VCaP (cell line): ENCODE results near the gene GGTLC1.

ENCODE experiments used
- H3K27ac ChIP-seq: fragments of 450-650 bp; 2 replicates; pipeline ENCODE4 v1.5.1; 2017
- TF ChIP-seq, protein P1 (sequence below): fragments of 450-650 bp; conservative IDR thresholded peaks from 2 replicates; pipeline ENCODE4 v1.5.1; 2017; ENCODE audit warnings: mild to moderate bottlenecking, moderate library complexity

Gene GGTLC1

DNA sequence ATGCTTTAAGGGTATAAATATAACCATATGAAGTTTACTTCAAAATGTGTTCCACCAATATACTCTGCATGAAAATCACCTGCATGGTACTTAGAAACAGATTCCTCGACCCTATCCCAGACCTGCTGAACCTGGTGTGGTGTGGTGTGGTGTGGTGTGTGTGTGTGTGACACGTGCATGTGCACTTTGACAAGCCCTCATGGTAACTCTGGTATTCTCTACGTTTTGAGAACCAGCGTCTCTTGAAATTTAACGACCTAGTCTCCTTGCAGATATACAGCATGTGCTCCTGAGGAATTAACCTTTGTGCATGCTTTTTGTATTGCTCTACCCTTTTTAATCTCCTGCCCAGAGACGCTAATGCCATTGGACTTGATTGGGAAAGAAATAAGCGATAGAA is 29.5 kb downstream of the GGTLC1 start:
- TF ChIP-seq, protein P1, sequence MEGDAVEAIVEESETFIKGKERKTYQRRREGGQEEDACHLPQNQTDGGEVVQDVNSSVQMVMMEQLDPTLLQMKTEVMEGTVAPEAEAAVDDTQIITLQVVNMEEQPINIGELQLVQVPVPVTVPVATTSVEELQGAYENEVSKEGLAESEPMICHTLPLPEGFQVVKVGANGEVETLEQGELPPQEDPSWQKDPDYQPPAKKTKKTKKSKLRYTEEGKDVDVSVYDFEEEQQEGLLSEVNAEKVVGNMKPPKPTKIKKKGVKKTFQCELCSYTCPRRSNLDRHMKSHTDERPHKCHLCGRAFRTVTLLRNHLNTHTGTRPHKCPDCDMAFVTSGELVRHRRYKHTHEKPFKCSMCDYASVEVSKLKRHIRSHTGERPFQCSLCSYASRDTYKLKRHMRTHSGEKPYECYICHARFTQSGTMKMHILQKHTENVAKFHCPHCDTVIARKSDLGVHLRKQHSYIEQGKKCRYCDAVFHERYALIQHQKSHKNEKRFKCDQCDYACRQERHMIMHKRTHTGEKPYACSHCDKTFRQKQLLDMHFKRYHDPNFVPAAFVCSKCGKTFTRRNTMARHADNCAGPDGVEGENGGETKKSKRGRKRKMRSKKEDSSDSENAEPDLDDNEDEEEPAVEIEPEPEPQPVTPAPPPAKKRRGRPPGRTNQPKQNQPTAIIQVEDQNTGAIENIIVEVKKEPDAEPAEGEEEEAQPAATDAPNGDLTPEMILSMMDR, result no peak
- no peak overlapping the region for H3K27ac ChIP-seq

DNA sequence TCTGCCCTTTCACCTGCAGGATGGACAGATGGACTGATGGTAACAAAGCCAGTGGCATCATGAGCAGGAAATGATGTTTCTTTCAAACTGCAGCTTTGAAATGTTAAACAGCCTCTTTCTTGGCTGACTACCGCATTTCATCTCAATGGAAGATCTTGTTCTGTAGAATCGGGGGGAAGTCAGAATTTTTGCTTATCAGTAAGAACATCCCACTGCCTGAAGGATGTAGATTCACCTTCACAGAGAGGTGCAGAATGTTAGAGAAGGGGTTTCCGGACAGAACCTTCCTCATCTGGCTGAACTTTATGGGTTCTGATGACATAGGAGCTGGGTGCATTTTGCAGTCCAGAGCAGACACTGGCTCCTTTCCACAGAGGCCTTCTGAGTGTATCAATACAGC is 32.7 kb downstream of the GGTLC1 start:
- no peak overlapping the region for H3K27ac ChIP-seq
- TF ChIP-seq, protein P1, result no peak

DNA sequence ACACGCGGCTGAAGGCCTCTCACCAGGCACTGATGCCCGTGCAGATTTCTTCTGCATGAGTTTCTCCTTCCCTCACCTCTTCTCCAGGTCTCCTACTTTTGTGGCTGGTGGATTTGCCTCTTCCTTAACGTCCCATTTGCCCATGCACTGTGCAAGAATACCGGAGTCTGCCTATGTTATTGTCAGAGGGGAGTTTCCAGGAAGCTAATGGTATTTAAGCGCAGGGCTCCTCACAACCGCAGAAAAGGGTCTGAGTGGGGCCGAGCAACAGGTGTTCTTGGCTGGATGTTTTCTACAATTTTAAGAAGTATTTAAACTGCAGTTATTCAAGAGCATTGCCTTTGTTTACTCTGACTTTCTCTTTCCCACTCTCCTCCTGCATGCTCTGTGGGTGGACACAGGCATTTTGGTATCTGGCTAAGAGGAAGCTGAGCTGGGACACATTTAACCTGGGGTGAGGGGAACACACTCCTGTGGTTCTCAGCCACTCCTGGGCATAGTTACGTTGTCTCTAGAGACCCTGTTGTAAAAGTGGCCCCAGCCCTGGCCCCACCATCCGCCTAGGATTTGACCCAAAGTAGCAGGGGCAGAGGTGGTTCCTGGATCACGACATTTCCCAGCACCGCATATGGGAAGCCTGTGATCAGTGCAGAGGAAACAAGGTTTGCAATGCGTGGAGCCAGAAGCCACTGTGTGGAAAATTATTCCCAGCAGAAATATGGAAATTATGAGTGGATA is 34.4 kb downstream of the GGTLC1 start:
- no peak overlapping the region for H3K27ac ChIP-seq
- TF ChIP-seq, protein P1, result no peak

DNA sequence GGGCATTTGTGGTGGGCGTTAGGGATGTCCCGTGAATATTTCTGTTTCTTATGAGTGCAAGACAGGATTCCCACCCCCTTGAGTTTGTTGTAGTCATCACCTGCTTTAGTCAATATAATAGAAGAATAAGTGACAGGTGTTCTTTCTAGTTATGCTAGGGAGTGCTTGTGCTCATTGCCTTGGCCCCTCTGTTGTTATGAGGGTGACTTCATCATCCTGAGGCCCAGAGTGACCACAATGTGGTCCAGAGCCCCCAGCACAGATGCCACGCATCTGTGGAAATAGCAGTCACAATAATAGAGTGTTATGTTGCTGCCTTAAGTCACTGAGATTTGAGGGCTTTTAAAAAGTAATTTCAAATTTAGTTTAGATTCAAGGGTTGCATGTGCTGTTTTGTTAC is 42.4 kb downstream of the GGTLC1 start:
- TF ChIP-seq, protein P1, result no peak
- H3K27ac ChIP-seq, result no peak overlapping the region

DNA sequence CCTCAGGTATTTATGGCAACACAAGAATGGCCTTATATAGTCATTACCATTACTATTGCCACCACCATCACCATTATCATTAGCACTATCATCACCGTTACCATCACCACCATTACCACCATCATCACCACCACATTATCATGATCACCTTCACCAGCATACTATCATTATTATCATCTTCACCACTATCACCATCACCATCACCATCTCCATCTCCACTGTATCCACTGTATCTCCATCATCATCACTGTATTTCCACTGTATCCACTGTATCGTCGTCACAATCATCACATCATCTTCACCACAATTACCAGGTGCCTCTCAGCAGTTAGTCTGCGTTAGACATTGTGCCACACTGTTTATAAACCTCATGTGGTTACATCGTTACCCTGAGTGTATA is 45.3 kb downstream of the GGTLC1 start:
- TF ChIP-seq, protein P1, result no peak
- no peak overlapping the region for H3K27ac ChIP-seq

DNA sequence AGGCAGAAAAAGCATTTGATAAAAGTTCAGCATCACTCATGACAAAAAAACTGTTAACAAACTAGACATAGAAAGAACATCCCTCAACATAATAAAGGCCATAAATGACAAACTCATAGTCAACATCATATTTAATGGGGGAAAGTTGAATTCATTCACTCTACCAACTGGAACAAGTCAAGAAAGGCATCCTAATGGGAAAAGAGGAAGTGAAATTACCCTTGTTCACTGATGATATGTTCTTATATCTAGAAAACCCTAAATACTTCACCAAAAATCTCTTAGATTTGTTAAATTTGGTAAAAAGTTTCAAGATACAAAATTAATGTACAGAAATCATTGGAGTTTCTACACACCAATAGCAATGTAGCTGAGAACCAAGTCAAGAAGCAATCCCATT is 48.9 kb downstream of the GGTLC1 start:
- TF ChIP-seq, protein P1, result no peak
- H3K27ac ChIP-seq, result no peak overlapping the region

DNA sequence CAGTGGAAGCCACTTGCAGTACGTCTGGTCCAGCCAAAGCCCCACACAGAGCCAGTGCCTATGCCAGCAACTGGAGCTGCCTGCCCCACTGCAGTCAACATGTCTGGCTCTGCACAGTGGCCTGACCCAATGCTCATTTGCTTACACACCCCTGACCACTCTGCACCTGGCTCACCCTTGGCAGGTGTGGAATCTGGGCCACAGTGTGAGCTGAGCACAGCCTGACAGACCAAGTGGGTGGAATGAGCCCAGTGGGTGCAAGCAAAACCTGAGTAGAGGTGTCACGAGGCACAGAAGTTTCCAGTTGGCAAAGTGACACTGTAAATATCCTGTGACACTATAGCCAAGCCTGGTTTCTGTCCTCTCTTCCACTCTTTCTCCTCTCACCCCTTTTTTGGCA is 49.5 kb downstream of the GGTLC1 start:
- no peak overlapping the region for H3K27ac ChIP-seq
- TF ChIP-seq, protein P1, result no peak
